GM23338 (cell line): ENCODE results near the gene DGLUCY.

Source experiments
- CREB1 ChIP-seq: fragments of 250-450 bp; sonication (Bioruptor Pico); IDR thresholded peaks from 2 replicates; pipeline ENCODE4 v1.5.0; 2020; ENCODE audit warnings: low read depth, mild to moderate bottlenecking, moderate library complexity
- EZH2 ChIP-seq: fragments of 200-600 bp; sonication (generic); IDR thresholded peaks from one replicate; pipeline ENCODE4 v1.8.0; 2017; ENCODE audit warnings: antibody characterized with exemption, mild to moderate bottlenecking, low read depth; ENCODE audit not compliant: unreplicated experiment
- EZH2phosphoT487 ChIP-seq: fragments of 200-600 bp; sonication (generic); IDR thresholded peaks from one replicate; pipeline ENCODE4 v1.8.1; 2018; ENCODE audit warnings: antibody characterized with exemption; ENCODE audit not compliant: unreplicated experiment
- JUNB ChIP-seq: IDR thresholded peaks from one replicate; pipeline ENCODE4 v1.6.1; 2016; ENCODE audit warnings: antibody characterized with exemption; ENCODE audit not compliant: unreplicated experiment
- NANOG ChIP-seq: IDR thresholded peaks from 2 replicates; pipeline ENCODE4 v1.6.1; 2016; ENCODE audit warnings: antibody characterized with exemption, borderline replicate concordance
- POLR2AphosphoS5 ChIP-seq: IDR thresholded peaks from 2 replicates; pipeline ENCODE4 v1.6.1; 2016; ENCODE audit warnings: antibody characterized with exemption, low read depth
- ZNF331 ChIP-seq: fragments of 250-450 bp; sonication (Bioruptor Pico); IDR thresholded peaks from 2 replicates; pipeline ENCODE4 v1.5.0; 2020; ENCODE audit warnings: low read depth, mild to moderate bottlenecking, moderate library complexity
- TF ChIP-seq, protein P1 (sequence below): IDR thresholded peaks from one replicate; pipeline ENCODE4 v1.6.1; 2018; ENCODE audit warnings: antibody characterized with exemption; ENCODE audit not compliant: unreplicated experiment
- TF ChIP-seq, protein P2 (sequence below), 2 experiments: fragments of 200-600 bp in 1 of 2; sonication (generic) in 1 of 2; conservative IDR thresholded peaks; 2 replicates each; pipeline versions ENCODE4 v1.5.1 to v1.6.1; 2016 to 2017; ENCODE audit warnings: antibody characterized with exemption in 2 of 2, low read depth in 2 of 2, mild to moderate bottlenecking in 2 of 2, moderate library complexity in 1 of 2

DNA sequence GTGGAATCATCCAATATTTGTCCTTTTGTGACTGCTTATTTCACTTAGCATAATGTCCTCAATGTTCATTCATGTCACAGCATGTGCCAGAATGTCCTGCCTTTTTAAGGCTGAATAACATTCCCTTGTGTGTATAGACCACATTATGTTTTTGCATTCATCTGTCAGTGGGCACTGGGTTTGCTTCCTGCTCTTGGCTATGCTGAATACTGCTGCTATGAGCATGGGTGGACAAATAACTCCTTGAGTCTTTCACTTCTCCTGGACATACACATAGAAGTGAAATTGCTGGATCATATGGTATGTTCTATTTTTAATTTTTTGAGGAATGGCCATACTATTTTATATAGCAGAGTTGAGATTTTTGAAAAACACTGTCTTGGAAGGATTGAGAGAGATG, 83.8 kb downstream of the DGLUCY start:
- TF ChIP-seq, protein P1, sequence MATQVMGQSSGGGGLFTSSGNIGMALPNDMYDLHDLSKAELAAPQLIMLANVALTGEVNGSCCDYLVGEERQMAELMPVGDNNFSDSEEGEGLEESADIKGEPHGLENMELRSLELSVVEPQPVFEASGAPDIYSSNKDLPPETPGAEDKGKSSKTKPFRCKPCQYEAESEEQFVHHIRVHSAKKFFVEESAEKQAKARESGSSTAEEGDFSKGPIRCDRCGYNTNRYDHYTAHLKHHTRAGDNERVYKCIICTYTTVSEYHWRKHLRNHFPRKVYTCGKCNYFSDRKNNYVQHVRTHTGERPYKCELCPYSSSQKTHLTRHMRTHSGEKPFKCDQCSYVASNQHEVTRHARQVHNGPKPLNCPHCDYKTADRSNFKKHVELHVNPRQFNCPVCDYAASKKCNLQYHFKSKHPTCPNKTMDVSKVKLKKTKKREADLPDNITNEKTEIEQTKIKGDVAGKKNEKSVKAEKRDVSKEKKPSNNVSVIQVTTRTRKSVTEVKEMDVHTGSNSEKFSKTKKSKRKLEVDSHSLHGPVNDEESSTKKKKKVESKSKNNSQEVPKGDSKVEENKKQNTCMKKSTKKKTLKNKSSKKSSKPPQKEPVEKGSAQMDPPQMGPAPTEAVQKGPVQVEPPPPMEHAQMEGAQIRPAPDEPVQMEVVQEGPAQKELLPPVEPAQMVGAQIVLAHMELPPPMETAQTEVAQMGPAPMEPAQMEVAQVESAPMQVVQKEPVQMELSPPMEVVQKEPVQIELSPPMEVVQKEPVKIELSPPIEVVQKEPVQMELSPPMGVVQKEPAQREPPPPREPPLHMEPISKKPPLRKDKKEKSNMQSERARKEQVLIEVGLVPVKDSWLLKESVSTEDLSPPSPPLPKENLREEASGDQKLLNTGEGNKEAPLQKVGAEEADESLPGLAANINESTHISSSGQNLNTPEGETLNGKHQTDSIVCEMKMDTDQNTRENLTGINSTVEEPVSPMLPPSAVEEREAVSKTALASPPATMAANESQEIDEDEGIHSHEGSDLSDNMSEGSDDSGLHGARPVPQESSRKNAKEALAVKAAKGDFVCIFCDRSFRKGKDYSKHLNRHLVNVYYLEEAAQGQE = no peak
- TF ChIP-seq POLR2AphosphoS5 (no peak), EZH2phosphoT487 (no peak), ZNF331 (CRISPR knock-in tag) (no peak), CREB1 (CRISPR knock-in tag) (no peak), EZH2 (no peak), JUNB (no peak), NANOG (no peak)
- TF ChIP-seq, protein P2, sequence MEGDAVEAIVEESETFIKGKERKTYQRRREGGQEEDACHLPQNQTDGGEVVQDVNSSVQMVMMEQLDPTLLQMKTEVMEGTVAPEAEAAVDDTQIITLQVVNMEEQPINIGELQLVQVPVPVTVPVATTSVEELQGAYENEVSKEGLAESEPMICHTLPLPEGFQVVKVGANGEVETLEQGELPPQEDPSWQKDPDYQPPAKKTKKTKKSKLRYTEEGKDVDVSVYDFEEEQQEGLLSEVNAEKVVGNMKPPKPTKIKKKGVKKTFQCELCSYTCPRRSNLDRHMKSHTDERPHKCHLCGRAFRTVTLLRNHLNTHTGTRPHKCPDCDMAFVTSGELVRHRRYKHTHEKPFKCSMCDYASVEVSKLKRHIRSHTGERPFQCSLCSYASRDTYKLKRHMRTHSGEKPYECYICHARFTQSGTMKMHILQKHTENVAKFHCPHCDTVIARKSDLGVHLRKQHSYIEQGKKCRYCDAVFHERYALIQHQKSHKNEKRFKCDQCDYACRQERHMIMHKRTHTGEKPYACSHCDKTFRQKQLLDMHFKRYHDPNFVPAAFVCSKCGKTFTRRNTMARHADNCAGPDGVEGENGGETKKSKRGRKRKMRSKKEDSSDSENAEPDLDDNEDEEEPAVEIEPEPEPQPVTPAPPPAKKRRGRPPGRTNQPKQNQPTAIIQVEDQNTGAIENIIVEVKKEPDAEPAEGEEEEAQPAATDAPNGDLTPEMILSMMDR (conservative IDR thresholded peaks at IDR 0.05; ENCODE audit: low read depth in 2 of 2) = no peak
